Ishikawa (cell line): ENCODE data around the gene KIF12.

Experiments
- CEBPB ChIP-seq: IDR thresholded peaks from 2 replicates; pipeline ENCODE4 v1.6.1; 2012
- CREB1 ChIP-seq: IDR thresholded peaks from 2 replicates; pipeline ENCODE4 v1.6.1; 2012; ENCODE audit warnings: low read depth
- EGR1 ChIP-seq: IDR thresholded peaks from 2 replicates; pipeline ENCODE4 v1.6.1; 2012
- EP300 ChIP-seq: IDR thresholded peaks from 2 replicates; pipeline ENCODE4 v1.6.1; 2012; ENCODE audit warnings: borderline replicate concordance
- FOXM1 ChIP-seq: IDR thresholded peaks from 2 replicates; pipeline ENCODE4 v1.6.1; 2012; ENCODE audit warnings: low read depth, borderline replicate concordance
- MAX ChIP-seq: IDR thresholded peaks from 2 replicates; pipeline ENCODE4 v1.6.1; 2012
- NFIC ChIP-seq: IDR thresholded peaks from 2 replicates; pipeline ENCODE4 v1.6.1; 2012
- RAD21 ChIP-seq: IDR thresholded peaks from 2 replicates; pipeline ENCODE4 v1.6.1; 2012; ENCODE audit warnings: low read depth
- REST ChIP-seq: IDR thresholded peaks from 2 replicates; pipeline ENCODE4 v1.6.1; 2012; ENCODE audit warnings: low read depth, mild to moderate bottlenecking
- TAF1 ChIP-seq: IDR thresholded peaks from 2 replicates; pipeline ENCODE4 v1.6.1; 2012; ENCODE audit warnings: low read depth, mild to moderate bottlenecking
- TCF12 ChIP-seq: IDR thresholded peaks from 2 replicates; pipeline ENCODE4 v1.6.1; 2012; ENCODE audit warnings: low read depth
- TEAD4 ChIP-seq: IDR thresholded peaks from 2 replicates; pipeline ENCODE4 v1.6.1; 2012
- YY1 ChIP-seq: IDR thresholded peaks from 2 replicates; pipeline ENCODE4 v1.6.1; 2012; ENCODE audit warnings: low read depth
- ZBTB7A ChIP-seq: IDR thresholded peaks from 2 replicates; pipeline ENCODE4 v1.6.1; 2012; ENCODE audit warnings: low read depth
- TF ChIP-seq, protein P1 (sequence below): IDR thresholded peaks from 2 replicates; pipeline ENCODE4 v1.6.1; 2012

Gene KIF12

DNA sequence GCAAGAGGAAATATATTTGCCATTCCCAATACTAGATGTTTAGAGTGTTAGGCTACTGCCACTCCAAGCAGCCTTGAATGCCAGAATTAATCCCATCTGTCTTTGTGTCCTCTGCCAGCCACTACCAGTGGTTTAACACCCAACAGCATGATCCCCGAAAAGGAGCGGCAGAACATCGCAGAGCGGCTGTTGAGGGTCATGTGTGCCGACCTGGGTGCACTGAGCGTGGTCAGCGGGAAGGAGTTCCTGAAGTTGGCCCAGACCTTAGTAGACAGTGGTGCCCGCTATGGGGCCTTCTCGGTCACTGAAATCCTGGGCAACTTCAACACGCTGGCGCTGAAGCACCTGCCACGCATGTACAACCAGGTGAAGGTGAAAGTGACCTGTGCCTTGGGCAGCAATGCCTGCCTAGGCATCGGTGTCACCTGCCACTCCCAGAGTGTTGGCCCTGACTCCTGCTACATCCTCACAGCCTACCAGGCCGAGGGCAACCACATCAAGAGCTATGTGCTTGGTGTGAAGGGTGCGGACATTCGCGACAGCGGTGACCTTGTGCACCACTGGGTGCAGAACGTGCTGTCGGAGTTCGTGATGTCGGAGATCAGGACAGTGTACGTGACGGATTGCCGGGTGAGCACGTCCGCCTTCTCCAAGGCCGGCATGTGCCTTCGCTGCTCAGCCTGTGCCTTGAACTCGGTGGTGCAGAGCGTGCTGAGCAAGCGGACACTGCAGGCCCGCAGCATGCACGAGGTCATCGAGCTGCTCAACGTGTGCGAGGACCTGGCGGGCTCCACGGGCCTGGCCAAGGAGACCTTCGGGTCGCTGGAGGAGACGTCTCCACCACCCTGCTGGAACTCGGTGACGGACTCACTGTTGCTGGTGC is 50.3 kb downstream of the KIF12 start:
- TF ChIP-seq ZBTB7A, result no peak
- no peak for TF ChIP-seq TAF1
- TF ChIP-seq, protein P1, sequence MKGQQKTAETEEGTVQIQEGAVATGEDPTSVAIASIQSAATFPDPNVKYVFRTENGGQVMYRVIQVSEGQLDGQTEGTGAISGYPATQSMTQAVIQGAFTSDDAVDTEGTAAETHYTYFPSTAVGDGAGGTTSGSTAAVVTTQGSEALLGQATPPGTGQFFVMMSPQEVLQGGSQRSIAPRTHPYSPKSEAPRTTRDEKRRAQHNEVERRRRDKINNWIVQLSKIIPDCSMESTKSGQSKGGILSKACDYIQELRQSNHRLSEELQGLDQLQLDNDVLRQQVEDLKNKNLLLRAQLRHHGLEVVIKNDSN, result no peak

DNA sequence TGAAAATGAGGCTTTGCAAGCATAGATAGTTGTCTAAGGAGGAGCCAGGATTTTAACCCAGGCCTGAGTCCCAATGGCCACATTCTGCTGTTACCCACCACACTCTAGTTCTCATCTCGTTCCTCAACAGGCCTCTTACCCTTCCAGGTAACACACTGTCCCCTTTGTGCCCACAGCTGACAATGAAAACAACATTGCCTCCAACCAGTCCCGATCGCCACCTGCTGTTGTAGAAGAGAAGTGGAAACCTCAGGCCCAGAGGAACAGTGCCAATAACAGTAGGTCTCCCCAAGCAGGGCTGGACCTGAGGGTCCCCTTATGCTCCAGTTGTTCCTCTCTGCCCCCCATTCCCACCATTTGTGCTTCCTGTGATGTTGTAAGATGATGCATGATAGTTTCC is 51.4 kb downstream of the KIF12 start:
- TF ChIP-seq EP300, result no peak
- no peak for TF ChIP-seq TCF12
- TF ChIP-seq, protein P1, result no peak
- no peak for TF ChIP-seq CEBPB
- peak; percentile 33; the same call in 1 of the 2 replicates for TF ChIP-seq RAD21
- no peak for TF ChIP-seq CREB1
- no peak for TF ChIP-seq YY1
- no peak for TF ChIP-seq MAX

DNA sequence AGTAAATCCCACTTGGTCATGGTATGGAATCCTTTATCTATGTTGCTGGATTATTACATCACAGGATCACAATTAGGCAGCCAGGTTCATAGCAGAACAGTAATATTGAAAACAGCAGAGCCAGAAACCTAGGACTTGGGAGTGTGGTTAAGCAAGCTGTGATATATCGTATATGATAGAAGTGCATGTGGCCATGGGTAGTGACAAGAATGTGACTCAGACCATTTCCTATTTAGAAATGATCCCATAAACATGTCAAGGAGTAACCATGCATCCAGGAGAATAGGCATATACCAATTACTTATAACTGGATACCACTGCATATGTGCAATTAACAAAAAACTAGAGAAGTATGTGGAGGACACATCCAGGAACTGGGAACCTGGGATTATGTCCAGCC is 52.2 kb downstream of the KIF12 start:
- TF ChIP-seq, protein P1, result no peak

- TF ChIP-seq CEBPB, result no peak
- TF ChIP-seq ZBTB7A, result no peak
- no peak for TF ChIP-seq NFIC
- TF ChIP-seq FOXM1, result no peak
- TF ChIP-seq RAD21, result no peak
- TF ChIP-seq TEAD4, result no peak
- no peak for TF ChIP-seq EP300
- no peak for TF ChIP-seq MAX
- TF ChIP-seq, protein P1, result no peak
- no peak for TF ChIP-seq TAF1
- TF ChIP-seq YY1, result no peak
- no peak for TF ChIP-seq EGR1
- TF ChIP-seq CREB1, result no peak
- TF ChIP-seq TCF12, result no peak
- no peak for TF ChIP-seq REST
These were observed 52.8 kb downstream of the KIF12 start for GRCh38 chr9:114046237-114046755.
